SK-N-DZ (cell line): ENCODE data around the gene RIPOR3.

ENCODE experiments used
- small RNA-seq, 2 experiments: library from RNA; depleted of rRNA; stranded (forward); fragments of <200 nt; gene quantifications; one replicate each; pipeline ENCODE3, GENCODE V24; 2014

RIPOR3 gene

Small RNAs within 50 kb of the gene (small RNA-seq; reads per million reads assigned to genes)
- gene MIR1302-5 (0 reads per million in 2 experiments), gene MIR645 (0 reads per million in 2 experiments), gene RF00019 (0 reads per million in 2 experiments)
